Endothelial cell of umbilical vein (primary cell): Measurements from ENCODE around the gene YAP1. TPM values are rescaled to one million over a fixed set of nuclear protein-coding genes. Genes with fewer than 3 reads are reported as not detected.

Experiments
- Bru-seq: library from RNA; stranded (reverse); fragments of 400-500 nt; gene quantifications from one replicate; lab custom pipeline; 2021; lab: Mats Ljungman, UMichigan
- BruChase-seq, 2 experiments: library from RNA; stranded (reverse); fragments of 400-500 nt; gene quantifications; one replicate each; lab custom pipeline; 2021; lab: Mats Ljungman, UMichigan
- BruUV-seq: library from RNA; stranded (reverse); fragments of 400-500 nt; replicated peaks from 2 replicates; lab custom pipeline; 2021; lab: Mats Ljungman, UMichigan
- CTCF ChIA-PET: fragments of 300-600, 350-600 bp; sonication (Branson Sonifier 250); formaldehyde crosslinking; loops from one replicate; lab custom pipeline; 2021; ENCODE audit warnings: antibody characterized with exemption, inconsistent platforms; lab: Charles Lee
- POLR2A ChIA-PET: fragments of 300-600, 350-600 bp; sonication (Branson Sonifier 250); formaldehyde crosslinking; loops from one replicate; lab custom pipeline; 2021; ENCODE audit warnings: antibody characterized with exemption, inconsistent platforms; lab: Charles Lee
- DNase-seq: peaks from one replicate; pipeline ENCODE4 v3.0.0-alpha.2; 2011; ENCODE audit warnings: low read depth, low spot score
- FAIRE-seq: peaks from 2 replicates; lab custom pipeline; 2011; peaks lifted over from hg19 to GRCh38; lab: Jason Lieb, UNC
- H2AFZ ChIP-seq: 2 replicates; pipeline ENCODE4 v1.6.0; 2012; ENCODE audit warnings: low read depth, low read length, control low read depth, inconsistent platforms
- H3K27ac ChIP-seq: 2 replicates; pipeline ENCODE4 v1.5.1; 2011; ENCODE audit warnings: low read depth, mild to moderate bottlenecking, control low read depth, low read length, moderate library complexity; ENCODE audit not compliant: insufficient read depth
- H3K27me3 ChIP-seq, 2 experiments: 2 replicates each; pipeline versions ENCODE4 v1.6.0 to v1.6.1; 2011; ENCODE audit warnings: low read length in 2 of 2, mixed read lengths in 1 of 2; ENCODE audit not compliant: control insufficient read depth in 2 of 2, insufficient read depth in 2 of 2
- H3K36me3 ChIP-seq, 2 experiments: 2 replicates in 1 of 2; 3 replicates in 1 of 2; pipeline ENCODE4 v1.5.1; 2011; ENCODE audit warnings: low read length in 2 of 2, mild to moderate bottlenecking in 1 of 2, moderate library complexity in 1 of 2; ENCODE audit not compliant: control insufficient read depth in 2 of 2, insufficient read depth in 2 of 2; ENCODE audit errors: extremely low read depth in 1 of 2
- H3K4me1 ChIP-seq: 3 replicates; pipeline ENCODE4 v1.5.1; 2011; ENCODE audit warnings: mild to moderate bottlenecking, low read length; ENCODE audit not compliant: control insufficient read depth, insufficient read depth; ENCODE audit errors: extremely low read depth
- H3K4me2 ChIP-seq: 2 replicates; pipeline ENCODE4 v1.6.1; 2011; ENCODE audit warnings: low read length, control low read depth, mixed read lengths; ENCODE audit not compliant: insufficient read depth
- H3K4me3 ChIP-seq, 3 experiments: fragments of 200-600 bp in 1 of 3; sonication (generic), shearing (Covaris generic) in 1 of 3; replicated peaks in 1 of 3; 2 replicates each; pipeline ENCODE4 v1.5.1; 2011 to 2016; ENCODE audit warnings: control low read depth in 3 of 3, low read length in 3 of 3, mild to moderate bottlenecking in 2 of 3, inconsistent platforms in 1 of 3, low read depth in 1 of 3, moderate library complexity in 1 of 3; ENCODE audit not compliant: insufficient read depth in 1 of 3
- H3K79me2 ChIP-seq: 2 replicates; pipeline ENCODE4 v1.6.0; 2012; ENCODE audit warnings: low read length, inconsistent platforms; ENCODE audit not compliant: control insufficient read depth, insufficient read depth
- H3K9ac ChIP-seq: replicated peaks from 2 replicates; pipeline ENCODE3; 2011; ENCODE audit warnings: low read length, control low read depth; ENCODE audit not compliant: insufficient read depth; ENCODE audit errors: extremely low read depth
- H3K9me1 ChIP-seq: replicated peaks from 3 replicates; pipeline ENCODE4 v1.6.0; 2011; ENCODE audit warnings: mild to moderate bottlenecking, low read length; ENCODE audit not compliant: control insufficient read depth, insufficient read depth; ENCODE audit errors: extremely low read depth
- H3K9me3 ChIP-seq: replicated peaks from 2 replicates; pipeline ENCODE4 v1.5.1; 2012; ENCODE audit warnings: low read length, inconsistent platforms; ENCODE audit not compliant: control insufficient read depth, insufficient read depth
- H4K20me1 ChIP-seq: replicated peaks from 2 replicates; pipeline ENCODE3; 2011; ENCODE audit warnings: mild to moderate bottlenecking, low read length; ENCODE audit not compliant: control insufficient read depth, insufficient read depth; ENCODE audit errors: extremely low read depth
- FOS ChIP-seq: IDR thresholded peaks from 2 replicates; pipeline ENCODE4 v1.6.1; 2011; ENCODE audit warnings: mild to moderate bottlenecking, low read length, moderate library complexity, borderline replicate concordance; ENCODE audit not compliant: insufficient read depth
- MYC ChIP-seq: IDR thresholded peaks from one replicate; pipeline ENCODE4 v1.6.1; 2011; ENCODE audit warnings: mild to moderate bottlenecking, low read depth, low read length
- POLR2AphosphoS5 ChIP-seq: IDR thresholded peaks from 2 replicates; pipeline ENCODE4 v1.6.1; 2012; ENCODE audit warnings: low read depth, mild to moderate bottlenecking, control low read depth, low read length, moderate library complexity; ENCODE audit not compliant: insufficient read depth
- dilution Hi-C: fragments of 300-500 bp; cut with MboI; formaldehyde crosslinking; loops from one replicate; pipeline ENCODE4 v1.15.0; 2019; ENCODE audit warnings: low sequenced_read_pairs; ENCODE audit not compliant: extremely low pct_ligation_motif_present
- intact Hi-C: fragments of 100-400 bp; cut with micrococcal nuclease; formaldehyde crosslinking; loops from one replicate; pipeline ENCODE4 v1.10.0; 2022
- long read RNA-seq: library from polyadenylated mRNA; stranded (forward); transcript quantifications from one replicate; pipeline ENCODE4 v2.0.0, GENCODE V29; 2021
- polyA minus RNA-seq, 3 experiments: library from RNA; depleted of rRNA, polyadenylated mRNA; stranded (reverse); fragments of >200 nt; gene quantifications; 1 replicate in 1 of 3; 2 replicates in 2 of 3; pipeline ENCODE4 v1.2.3, GENCODE V29; 2011
- polyA plus RNA-seq, 4 experiments: library from polyadenylated mRNA; depleted of rRNA in 3 of 4; stranded (reverse) in 3 of 4; unstranded in 1 of 4; fragments of >200 nt; gene quantifications; 2 replicates each; pipeline versions ENCODE4 v1.2.1 to v1.2.3, GENCODE V29; 2011 to 2012; ENCODE audit warnings: missing spikeins in 1 of 4
- total RNA-seq: library from RNA; stranded (reverse); gene quantifications from 2 replicates; pipeline ENCODE4 v1.2.3, GENCODE V29; 2021
- TF ChIP-seq, protein P1 (sequence below), 2 donors: IDR thresholded peaks; 1 replicate in 1 of 2; 2 replicates in 1 of 2; pipeline ENCODE4 v1.5.1; 2011; ENCODE audit warnings: low read length in 2 of 2, mild to moderate bottlenecking in 2 of 2, moderate library complexity in 2 of 2, control low read depth in 1 of 2, inconsistent platforms in 1 of 2, low read depth in 1 of 2; ENCODE audit not compliant: insufficient read depth in 1 of 2; ENCODE audit errors: extremely low read depth in 1 of 2

The YAP1 gene
- total RNA-seq (36.5 and 48.9 TPM in 2 replicates), polyA plus RNA-seq (32.6 and 34.2 TPM in 2 replicates), polyA minus RNA-seq (107 and 113 TPM in 2 replicates), Bru-seq, nascent RNA (percentile 85 among the genes with signal in this experiment), BruChase-seq, experiment 1, labeled RNA remaining after a 6-hour chase (percentile 84 among the genes with signal in this experiment), BruChase-seq, experiment 2, labeled RNA remaining after a 2-hour chase (percentile 75 among the genes with signal in this experiment)
- polyA plus RNA-seq (2011; cell fraction: cytosol; rRNA removed) = 28.6 and 30.4 TPM in 2 replicates
- 28.3 and 37.3 TPM in 2 replicates for polyA plus RNA-seq (2011; cell fraction: nucleus; rRNA removed)
- polyA plus RNA-seq (2012) = 27.5 and 31.0 TPM in 2 replicates
- polyA minus RNA-seq (2011; cell fraction: cytosol; rRNA and poly(A)+ RNA removed) = 94.9 TPM
- 62.5 and 65.3 TPM in 2 replicates for polyA minus RNA-seq (2011; cell fraction: nucleus; rRNA and poly(A)+ RNA removed)
- long read RNA-seq, full-length matches to known transcripts = 8 of 19 reads
- long read RNA-seq, partial matches to known transcripts = 1 of 19 reads
- long read RNA-seq, other reads (novel, unspliced or antisense) = 10 of 19 reads

DNA sequence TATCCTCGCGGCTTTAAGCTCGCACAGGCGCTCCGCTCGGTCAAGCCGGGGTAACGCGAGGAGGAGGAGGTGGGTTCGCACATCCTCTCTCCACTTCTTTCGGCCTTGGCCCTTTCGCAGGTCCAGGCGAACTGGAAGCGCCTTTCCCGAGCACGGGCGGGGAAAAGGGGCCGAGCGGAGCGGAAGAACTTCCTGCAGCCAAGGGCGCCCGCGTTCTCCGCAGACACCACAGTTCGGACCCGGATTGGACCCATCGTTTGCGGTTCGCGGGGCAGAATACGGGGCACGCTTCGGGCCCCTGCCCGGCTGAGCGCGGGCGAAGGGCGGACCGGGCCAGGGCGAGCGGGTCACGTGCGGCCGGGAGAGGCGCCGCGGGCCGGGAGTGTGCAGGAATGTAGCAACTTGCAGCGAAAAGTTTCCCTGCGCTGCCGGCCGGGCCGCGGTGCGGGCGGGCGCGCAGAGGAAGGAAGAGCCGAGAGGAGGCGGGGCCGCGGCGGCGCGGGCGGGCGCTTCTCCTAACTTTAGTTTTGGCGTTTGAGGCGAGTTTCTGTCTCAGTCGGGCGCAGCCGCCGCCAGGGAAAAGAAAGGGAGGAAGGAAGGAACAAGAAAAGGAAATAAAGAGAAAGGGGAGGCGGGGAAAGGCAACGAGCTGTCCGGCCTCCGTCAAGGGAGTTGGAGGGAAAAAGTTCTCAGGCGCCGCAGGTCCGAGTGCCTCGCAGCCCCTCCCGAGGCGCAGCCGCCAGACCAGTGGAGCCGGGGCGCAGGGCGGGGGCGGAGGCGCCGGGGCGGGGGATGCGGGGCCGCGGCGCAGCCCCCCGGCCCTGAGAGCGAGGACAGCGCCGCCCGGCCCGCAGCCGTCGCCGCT is at the start of gene YAP1:
Gene YAP1 (plus strand): TSS at position 552 of the 865 bp plus-strand sequence. CDS start 402 bp downstream, outside the sequence.
- Histone ChIP-seq H3K9ac (peak within 1 kb of the TSS; percentile 53), H3K27ac (peak within 1 kb of the TSS; percentile 72), H3K36me3 (peaks cover 0 to 2% of the 10 kb centered on the region in 2 experiments), H2AFZ (peak within 1 kb of the TSS; percentile 73), H3K4me2 (peak within 1 kb of the TSS; percentile 98), H3K27me3 (peaks cover 2 to 18% of the 10 kb centered on the region in 2 experiments), H3K4me1 (peaks cover 11% of the 10 kb centered on the region), H4K20me1 (peaks cover 12% of the 10 kb centered on the region), H3K9me1 (no peaks in the 10 kb centered on the region), H3K9me3 (no peaks in the 10 kb centered on the region), H3K4me3 (peak within 1 kb of the TSS; percentile 85 to 99 (median 88)), H3K79me2 (peaks cover 6% of the 10 kb centered on the region)
- BruUV-seq = no TSS peak
- POLR2A ChIA-PET = no interaction called here
- CTCF ChIA-PET = interaction anchor here (0.7 to 1.2 kb wide), 3 partner anchors 116 to 232 kb away, joined by 3 to 5 read pairs (median 4); no protein-coding TSS in a partner anchor
- TF ChIP-seq POLR2AphosphoS5 (peak; percentile 32), MYC (no peak)
- intact Hi-C loops = loop anchor here (1.0 to 10.0 kb wide), 5 partner anchors 99 to 685 kb away; partner anchors contain the start of gene MMP1
- peak; percentile 58 for FAIRE-seq
- DNase-seq = peak; percentile 89
- dilution Hi-C loops = no loop called here

DNA sequence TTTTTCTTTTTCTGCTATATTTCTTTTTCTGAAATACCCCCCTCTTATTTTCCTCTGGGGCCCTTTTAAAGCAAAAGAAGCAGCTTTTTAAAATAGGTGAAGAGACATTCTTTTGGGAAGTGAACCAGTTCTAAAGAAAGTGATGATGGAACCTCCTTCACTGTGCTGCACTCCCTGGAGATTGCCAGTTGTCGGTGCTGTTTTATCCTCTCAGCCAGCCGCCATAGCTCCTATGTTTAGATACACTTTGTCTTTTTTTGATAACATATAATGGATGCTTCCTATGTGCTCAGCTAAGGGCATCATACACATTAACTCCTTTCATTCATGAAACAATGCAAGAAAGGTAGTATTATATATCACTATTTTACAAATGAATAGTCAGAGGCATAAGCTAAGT is 49.0 kb upstream of the YAP1 start:
- Histone ChIP-seq H3K4me2 (no peak overlapping the region), H3K9me1 (no peaks in the 10 kb centered on the region), H3K79me2 (no peaks in the 10 kb centered on the region), H3K36me3 (no peaks in the 10 kb centered on the region), H3K4me3 (no peak overlapping the region), H3K27ac (no peak overlapping the region), H2AFZ (no peak overlapping the region), H3K9ac (no peak overlapping the region), H3K9me3 (no peaks in the 10 kb centered on the region), H4K20me1 (no peaks in the 10 kb centered on the region), H3K27me3 (peaks cover 0 to 7% of the 10 kb centered on the region in 2 experiments), H3K4me1 (no peaks in the 10 kb centered on the region)
- BruUV-seq = no TSS peak
- dilution Hi-C loops (no loop called here), intact Hi-C loops (no loop called here)
- TF ChIP-seq FOS = no peak
- TF ChIP-seq, protein P1, sequence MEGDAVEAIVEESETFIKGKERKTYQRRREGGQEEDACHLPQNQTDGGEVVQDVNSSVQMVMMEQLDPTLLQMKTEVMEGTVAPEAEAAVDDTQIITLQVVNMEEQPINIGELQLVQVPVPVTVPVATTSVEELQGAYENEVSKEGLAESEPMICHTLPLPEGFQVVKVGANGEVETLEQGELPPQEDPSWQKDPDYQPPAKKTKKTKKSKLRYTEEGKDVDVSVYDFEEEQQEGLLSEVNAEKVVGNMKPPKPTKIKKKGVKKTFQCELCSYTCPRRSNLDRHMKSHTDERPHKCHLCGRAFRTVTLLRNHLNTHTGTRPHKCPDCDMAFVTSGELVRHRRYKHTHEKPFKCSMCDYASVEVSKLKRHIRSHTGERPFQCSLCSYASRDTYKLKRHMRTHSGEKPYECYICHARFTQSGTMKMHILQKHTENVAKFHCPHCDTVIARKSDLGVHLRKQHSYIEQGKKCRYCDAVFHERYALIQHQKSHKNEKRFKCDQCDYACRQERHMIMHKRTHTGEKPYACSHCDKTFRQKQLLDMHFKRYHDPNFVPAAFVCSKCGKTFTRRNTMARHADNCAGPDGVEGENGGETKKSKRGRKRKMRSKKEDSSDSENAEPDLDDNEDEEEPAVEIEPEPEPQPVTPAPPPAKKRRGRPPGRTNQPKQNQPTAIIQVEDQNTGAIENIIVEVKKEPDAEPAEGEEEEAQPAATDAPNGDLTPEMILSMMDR (IDR thresholded peaks at IDR 0.05; ENCODE audit: extremely low read depth in 1 of 2, insufficient read depth in 1 of 2, low read depth in 1 of 2, low read length in 2 of 2) = peak in 1 of 2 donors; percentile 32
- CTCF ChIA-PET = interaction anchor here (0.7 to 1.7 kb wide), 17 partner anchors 9 to 605 kb away, joined by 3 to 8 read pairs (median 3); no protein-coding TSS in a partner anchor
- DNase-seq (peak; percentile 9), FAIRE-seq (no peak)
- POLR2A ChIA-PET = interaction anchor here (0.5 kb wide), 1 partner anchor 207 kb away, joined by 5 read pairs; no protein-coding TSS in a partner anchor
